HEK293 (cell line): ENCODE measurements around the gene NSUN6.

ENCODE experiments used
- CTCF ChIA-PET: fragments of 350-600 bp; formaldehyde crosslinking; extraction: SDS; loops from one replicate; lab custom pipeline; 2021; ENCODE audit warnings: antibody characterized with exemption; lab: Yijun Ruan, JAX
- POLR2A ChIA-PET: fragments of 300-600 bp; formaldehyde crosslinking; extraction: SDS; loops from one replicate; lab custom pipeline; 2020; ENCODE audit warnings: antibody characterized with exemption, inconsistent platforms; lab: Yijun Ruan, JAX
- H3K27ac ChIP-seq: fragments of 200-500 bp; sonication (Bioruptor generic); 2 replicates; pipeline ENCODE4 v1.5.1; 2014; ENCODE audit warnings: low read depth, low read length, control low read depth, inconsistent platforms; ENCODE audit errors: extremely low read depth
- H3K36me3 ChIP-seq, 2 experiments: fragments of 200-500 bp in 1 of 2; sonication (Bioruptor generic) in 1 of 2; 1 replicate in 1 of 2; 2 replicates in 1 of 2; pipeline ENCODE4 v1.5.1; 2014 to 2017; ENCODE audit warnings: inconsistent platforms in 2 of 2, low read length in 2 of 2; ENCODE audit not compliant: control insufficient read depth in 2 of 2, insufficient read depth in 1 of 2
- H3K4me1 ChIP-seq: fragments of 200-500 bp; sonication (Bioruptor generic); 2 replicates; pipeline ENCODE4 v1.5.1; 2014; ENCODE audit warnings: mild to moderate bottlenecking, low read length, inconsistent platforms; ENCODE audit not compliant: control insufficient read depth, insufficient read depth
- H3K4me3 ChIP-seq: 2 replicates; pipeline ENCODE4 v1.5.1; 2011; ENCODE audit warnings: low read depth, mild to moderate bottlenecking, control low read depth, low read length, moderate library complexity
- H3K9me3 ChIP-seq: fragments of 200-500 bp; sonication (Bioruptor generic); 2 replicates; pipeline ENCODE4 v1.5.1; 2014; ENCODE audit warnings: low read depth, low read length, inconsistent platforms; ENCODE audit not compliant: control insufficient read depth, insufficient read depth
- BCL11A ChIP-seq: fragments of 450-650 bp; formaldehyde crosslinking; IDR thresholded peaks from 2 replicates; pipeline ENCODE4 v1.5.1; 2016; ENCODE audit warnings: low read depth, missing biosample characterization, missing genetic modification characterization
- BCL11B ChIP-seq: fragments of 450-650 bp; formaldehyde crosslinking; IDR thresholded peaks from 2 replicates; pipeline ENCODE4 v1.5.1; 2016; ENCODE audit warnings: low read depth, missing biosample characterization, missing genetic modification characterization
- FEZF1 ChIP-seq: fragments of 450-650 bp; formaldehyde crosslinking; IDR thresholded peaks from 2 replicates; pipeline ENCODE4 v1.5.1; 2016; ENCODE audit warnings: missing biosample characterization, missing genetic modification characterization
- IKZF3 ChIP-seq: fragments of 450-650 bp; IDR thresholded peaks from 2 replicates; pipeline ENCODE4 v1.5.0; 2018; ENCODE audit warnings: missing biosample characterization, mild to moderate bottlenecking, missing genetic modification characterization, moderate library complexity
- OSR2 ChIP-seq: fragments of 450-650 bp; formaldehyde crosslinking; IDR thresholded peaks from 2 replicates; pipeline ENCODE4 v1.5.1; 2016; ENCODE audit warnings: missing biosample characterization, missing genetic modification characterization
- RBAK ChIP-seq: fragments of 450-650 bp; formaldehyde crosslinking; IDR thresholded peaks from 2 replicates; pipeline ENCODE4 v1.5.1; 2016; ENCODE audit warnings: missing biosample characterization, missing genetic modification characterization
- SCRT1 ChIP-seq: fragments of 450-650 bp; formaldehyde crosslinking; IDR thresholded peaks from 2 replicates; pipeline ENCODE4 v1.5.1; 2016; ENCODE audit warnings: missing biosample characterization, missing genetic modification characterization, borderline replicate concordance
- SP7 ChIP-seq: fragments of 450-650 bp; formaldehyde crosslinking; IDR thresholded peaks from 2 replicates; pipeline ENCODE4 v1.5.1; 2016; ENCODE audit warnings: missing biosample characterization, missing genetic modification characterization
- TSHZ1 ChIP-seq: fragments of 450-650 bp; formaldehyde crosslinking; IDR thresholded peaks from 2 replicates; pipeline ENCODE4 v1.5.1; 2016; ENCODE audit warnings: missing biosample characterization, missing genetic modification characterization, borderline replicate concordance
- WT1 ChIP-seq: fragments of 450-650 bp; formaldehyde crosslinking; IDR thresholded peaks from 2 replicates; pipeline ENCODE4 v1.5.1; 2016; ENCODE audit warnings: missing biosample characterization, missing genetic modification characterization
- ZBTB10 ChIP-seq: fragments of 450-650 bp; formaldehyde crosslinking; IDR thresholded peaks from 2 replicates; pipeline ENCODE4 v1.5.1; 2016; ENCODE audit warnings: missing biosample characterization, missing genetic modification characterization
- ZBTB11 ChIP-seq: fragments of 450-650 bp; formaldehyde crosslinking; conservative IDR thresholded peaks from 2 replicates; pipeline ENCODE4 v1.5.1; 2016; ENCODE audit warnings: low read depth, missing biosample characterization, missing genetic modification characterization
- ZBTB17 ChIP-seq: fragments of 450-650 bp; formaldehyde crosslinking; IDR thresholded peaks from 2 replicates; pipeline ENCODE4 v1.5.1; 2016; ENCODE audit warnings: missing biosample characterization, missing genetic modification characterization
- ZBTB49 ChIP-seq: fragments of 450-650 bp; formaldehyde crosslinking; IDR thresholded peaks from 2 replicates; pipeline ENCODE4 v1.5.1; 2016; ENCODE audit warnings: missing biosample characterization, missing genetic modification characterization, low read depth
- ZNF16 ChIP-seq: fragments of 450-650 bp; formaldehyde crosslinking; IDR thresholded peaks from 2 replicates; pipeline ENCODE4 v1.5.1; 2016; ENCODE audit warnings: low read depth, missing biosample characterization, missing genetic modification characterization
- ZNF23 ChIP-seq: fragments of 450-650 bp; formaldehyde crosslinking; IDR thresholded peaks from 2 replicates; pipeline ENCODE4 v1.5.1; 2016; ENCODE audit warnings: missing biosample characterization, missing genetic modification characterization, borderline replicate concordance
- ZNF24 ChIP-seq: fragments of 450-650 bp; formaldehyde crosslinking; IDR thresholded peaks from 2 replicates; pipeline ENCODE4 v1.5.1; 2016; ENCODE audit warnings: missing biosample characterization, missing genetic modification characterization
- ZNF335 ChIP-seq: fragments of 450-650 bp; formaldehyde crosslinking; conservative IDR thresholded peaks from 2 replicates; pipeline ENCODE4 v1.5.1; 2016; ENCODE audit warnings: missing biosample characterization, missing genetic modification characterization
- ZNF341 ChIP-seq: fragments of 450-650 bp; formaldehyde crosslinking; IDR thresholded peaks from 2 replicates; pipeline ENCODE4; 2016; ENCODE audit warnings: low read depth, missing biosample characterization, missing genetic modification characterization
- ZNF354C ChIP-seq: fragments of 450-650 bp; formaldehyde crosslinking; IDR thresholded peaks from 2 replicates; pipeline ENCODE4 v1.5.1; 2016; ENCODE audit warnings: missing biosample characterization, missing genetic modification characterization, low read depth, borderline replicate concordance
- ZNF404 ChIP-seq: fragments of 450-650 bp; formaldehyde crosslinking; IDR thresholded peaks from 2 replicates; pipeline ENCODE4 v1.5.1; 2017; ENCODE audit warnings: missing biosample characterization, missing genetic modification characterization
- ZNF558 ChIP-seq: fragments of 450-650 bp; formaldehyde crosslinking; IDR thresholded peaks from 2 replicates; pipeline ENCODE4 v1.5.1; 2016; ENCODE audit warnings: missing biosample characterization, missing genetic modification characterization
- ZNF596 ChIP-seq: fragments of 450-650 bp; IDR thresholded peaks from 2 replicates; pipeline ENCODE4 v1.5.0; 2018; ENCODE audit warnings: missing biosample characterization, mild to moderate bottlenecking, missing genetic modification characterization, moderate library complexity
- ZNF664 ChIP-seq: fragments of 450-650 bp; formaldehyde crosslinking; IDR thresholded peaks from 2 replicates; pipeline ENCODE4 v1.5.1; 2016; ENCODE audit warnings: missing biosample characterization, missing genetic modification characterization
- ZNF843 ChIP-seq: fragments of 450-650 bp; formaldehyde crosslinking; IDR thresholded peaks from 2 replicates; pipeline ENCODE4 v1.5.1; 2016; ENCODE audit warnings: missing biosample characterization, missing genetic modification characterization

NSUN6 gene

DNA sequence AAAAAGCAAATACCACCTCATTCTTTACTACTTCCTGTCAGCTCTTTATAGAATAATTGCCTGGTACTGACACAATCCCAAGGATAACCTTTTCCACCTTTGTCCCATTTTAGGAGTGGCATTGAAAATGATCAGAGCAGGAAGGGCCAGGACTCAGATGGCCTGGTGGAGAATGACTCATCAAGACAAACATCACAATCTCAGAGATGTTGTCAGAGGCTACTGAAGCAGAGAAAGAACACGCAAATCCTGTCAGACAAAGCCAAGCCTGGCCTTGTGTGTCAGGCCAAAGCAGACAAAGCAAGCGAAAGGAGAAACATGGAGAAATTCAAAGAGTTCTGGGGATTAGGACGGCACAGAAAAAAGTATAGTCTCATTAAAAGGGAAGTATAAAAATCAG is 40.9 kb downstream of the NSUN6 start (continued):
- TF ChIP-seq TSHZ1 (tag by site-specific recombination) (0 out of 2 replicates have a peak, but pooled peaks have one; percentile 32), ZBTB10 (tag by site-specific recombination) (no peak), ZNF335 (peak; percentile 53), SCRT1 (no peak), BCL11A (tag by site-specific recombination) (no peak), ZNF341 (no peak), OSR2 (tag by site-specific recombination) (peak; percentile 86), ZNF354C (tag by site-specific recombination) (no peak), IKZF3 (tag by site-specific recombination) (peak; percentile 78), ZNF24 (tag by site-specific recombination) (peak; percentile 48; the same call in 1 of the 2 replicates), ZNF843 (tag by site-specific recombination) (0 out of 2 replicates have a peak, but pooled peaks have one; percentile 23), FEZF1 (tag by site-specific recombination) (peak; percentile 28; the same call in 1 of the 2 replicates), ZNF16 (tag by site-specific recombination) (no peak), ZNF404 (tag by site-specific recombination) (no peak), ZBTB17 (tag by site-specific recombination) (peak; percentile 65), ZNF664 (tag by site-specific recombination) (peak; percentile 73; the same call in 1 of the 2 replicates), ZNF558 (tag by site-specific recombination) (no peak), ZNF23 (tag by site-specific recombination) (no peak), SP7 (tag by site-specific recombination) (peak; percentile 63)

DNA sequence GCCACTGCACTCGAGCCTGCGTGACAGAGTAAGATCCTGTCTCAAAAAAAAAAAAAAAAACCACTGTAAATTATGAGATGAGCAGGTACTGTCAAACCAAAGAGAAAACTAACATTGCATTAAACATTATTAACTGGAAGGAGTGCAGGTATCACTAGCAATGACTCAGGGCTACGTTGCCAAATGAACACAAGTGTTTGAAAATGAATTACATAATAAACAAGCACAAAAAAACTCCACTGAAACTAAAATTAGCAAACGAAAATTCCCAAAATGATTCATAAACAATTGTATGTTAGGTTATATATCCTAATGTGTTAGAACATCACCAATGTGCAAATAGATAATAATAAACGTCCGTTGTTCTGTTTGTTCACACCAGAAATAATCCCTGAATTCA is 42.8 kb downstream of the NSUN6 start:
- Histone ChIP-seq H3K9me3 (no peaks in the 10 kb centered on the region), H3K4me3 (no peak overlapping the region), H3K36me3 (peaks cover 3 to 8% of the 10 kb centered on the region in 2 experiments; a peak in 2 of 3 replicates), H3K4me1 (peaks cover 22% of the 10 kb centered on the region), H3K27ac (no peak overlapping the region)
- TF ChIP-seq WT1 (tag by site-specific recombination) = no peak
- TF ChIP-seq ZNF596 (tag by site-specific recombination) = no peak
- no peak for TF ChIP-seq IKZF3 (tag by site-specific recombination)
- no peak for TF ChIP-seq BCL11B (tag by site-specific recombination)
- TF ChIP-seq ZBTB11 = no peak
- TF ChIP-seq ZBTB49 (tag by site-specific recombination) = no peak
- no peak for TF ChIP-seq RBAK (tag by site-specific recombination)
- no peak for TF ChIP-seq ZNF335
- ChIA-PET CTCF (interaction anchor here (1.5 kb wide), 1 partner anchor 10 kb away, joined by 4 read pairs; no protein-coding TSS in a partner anchor), POLR2A (no interaction called here)
